Epithelial cell of esophagus (primary cell): ENCODE measurements around the gene LCN10.
"Not testable (repeated sequence)": the region's sequence is repeated elsewhere in the genome, so short reads cannot be mapped to it uniquely, and the experiment has no call there.

ENCODE experiments used
- DNase-seq: peaks from one replicate; pipeline ENCODE4 v3.0.0; 2010; ENCODE audit warnings: low read depth
- H3K4me3 ChIP-seq: 2 replicates; pipeline ENCODE4 v1.5.1; 2011; ENCODE audit warnings: mild to moderate bottlenecking, low read length, control low read depth
- CTCF ChIP-seq: IDR thresholded peaks from 2 replicates; pipeline ENCODE4 v1.5.1; 2011; ENCODE audit warnings: low read depth, mild to moderate bottlenecking, low read length, control low read depth, inconsistent platforms; ENCODE audit not compliant: insufficient read depth; ENCODE audit errors: missing control alignments

LCN10 gene

GRCh38 chr9:136742591-136743391 lies at the start of gene LCN10:
Gene LCN10, minus strand, starts transcription at chr9:136742940. Its CDS starts 37 bp downstream, at chr9:136742903.
- H3K4me3 ChIP-seq, result no peak within 1 kb of the TSS
- no peak for DNase-seq
- TF ChIP-seq CTCF, result no peak

- DNase-seq, result peak; percentile 90
- peak overlapping the region; percentile 86 for H3K4me3 ChIP-seq
- TF ChIP-seq CTCF, result peak; percentile 94
Observed at GRCh38 chr9:136791516-136792276, 49.0 kb upstream of the LCN10 start.

- no peak for TF ChIP-seq CTCF
- H3K4me3 ChIP-seq, result peak within 1 kb of the TSS; percentile 86
- DNase-seq, result peak; percentile 100
Observed at GRCh38 chr9:136790640-136791515, 48.1 kb upstream of the LCN10 start, which contains the start of gene TMEM141. Gene TMEM141, plus strand, starts transcription at chr9:136791344. Its CDS starts 27 bp downstream, at chr9:136791371.

- DNase-seq, result no peak
- H3K4me3 ChIP-seq, result no peak overlapping the region
- no peak for TF ChIP-seq CTCF
Observed at GRCh38 chr9:136789523-136789937, 46.8 kb upstream of the LCN10 start.

GRCh38 chr9:136788644-136789522 lies 46.1 kb upstream of the LCN10 start:
- not testable (repeated sequence) for DNase-seq, H3K4me3 ChIP-seq

- H3K4me3 ChIP-seq, result no peak overlapping the region
- TF ChIP-seq CTCF, result peak; percentile 70
- peak; percentile 55 for DNase-seq
Observed at GRCh38 chr9:136787690-136788400, 45.1 kb upstream of the LCN10 start.

GRCh38 chr9:136786983-136787382 lies 44.2 kb upstream of the LCN10 start:
- not testable (repeated sequence) for H3K4me3 ChIP-seq, DNase-seq
